SK-N-SH treated with all-trans-retinoic acid at 6 μM for 48 hours (cell line): Measurements from ENCODE around the gene HECTD4.

Experiments used
- ARNTL ChIP-seq: fragments of 450-650 bp; formaldehyde crosslinking; IDR thresholded peaks from 2 replicates; pipeline ENCODE4 v1.5.0; 2020; ENCODE audit warnings: low read depth, mild to moderate bottlenecking, moderate library complexity, borderline replicate concordance
- CREB5 ChIP-seq: fragments of 250-450 bp; sonication (Bioruptor Pico); IDR thresholded peaks from 2 replicates; pipeline ENCODE4 v1.5.1; 2020; ENCODE audit warnings: low read depth, mild to moderate bottlenecking, moderate library complexity
- CSRNP3 ChIP-seq: fragments of 250-450 bp; sonication (Bioruptor Pico); IDR thresholded peaks from 2 replicates; pipeline ENCODE4 v1.5.1; 2021; ENCODE audit warnings: mild to moderate bottlenecking, moderate library complexity
- ESRRG ChIP-seq: fragments of 250-450 bp; sonication (Bioruptor Pico); IDR thresholded peaks from 2 replicates; pipeline ENCODE4 v1.6.1; 2021; ENCODE audit warnings: mild to moderate bottlenecking
- PATZ1 ChIP-seq: fragments of 250-450 bp; sonication (Bioruptor Pico); IDR thresholded peaks from 2 replicates; pipeline ENCODE4 v1.8.0; 2020; ENCODE audit warnings: mild to moderate bottlenecking, moderate library complexity, borderline replicate concordance
- PPARA ChIP-seq: fragments of 250-450 bp; sonication (Bioruptor Pico); IDR thresholded peaks from 2 replicates; pipeline ENCODE4 v1.5.0; 2020; ENCODE audit warnings: mild to moderate bottlenecking, borderline replicate concordance
- RARB ChIP-seq: fragments of 250-450 bp; sonication (Bioruptor Pico); IDR thresholded peaks from 2 replicates; pipeline ENCODE4 v1.8.0; 2021; ENCODE audit warnings: mild to moderate bottlenecking, moderate library complexity
- SNAI2 ChIP-seq: fragments of 250-450 bp; sonication (Bioruptor Pico); IDR thresholded peaks from 2 replicates; pipeline ENCODE4 v1.5.0; 2020; ENCODE audit warnings: mild to moderate bottlenecking, moderate library complexity
- TCF4 ChIP-seq: fragments of 250-450 bp; sonication (Bioruptor Pico); IDR thresholded peaks from 2 replicates; pipeline ENCODE4 v1.8.0; 2021; ENCODE audit warnings: mild to moderate bottlenecking, moderate library complexity, borderline replicate concordance
- ZC3H10 ChIP-seq: fragments of 250-450 bp; sonication (Bioruptor Pico); IDR thresholded peaks from 2 replicates; pipeline ENCODE4 v1.5.1; 2021; ENCODE audit warnings: mild to moderate bottlenecking, moderate library complexity
- ZNF565 ChIP-seq: fragments of 450-650 bp; formaldehyde crosslinking; conservative IDR thresholded peaks from 2 replicates; pipeline ENCODE4 v1.5.0; 2020; ENCODE audit warnings: low read depth, mild to moderate bottlenecking, moderate library complexity
- ZNF70 ChIP-seq: fragments of 450-650 bp; formaldehyde crosslinking; IDR thresholded peaks from 2 replicates; pipeline ENCODE4 v1.5.0; 2020; ENCODE audit warnings: mild to moderate bottlenecking, moderate library complexity
- ZNF8 ChIP-seq: fragments of 450-650 bp; formaldehyde crosslinking; IDR thresholded peaks from 2 replicates; pipeline ENCODE4 v1.5.0; 2020; ENCODE audit warnings: mild to moderate bottlenecking, moderate library complexity

- no peak for TF ChIP-seq PATZ1 (CRISPR knock-in tag)
- no peak for TF ChIP-seq SNAI2
- TF ChIP-seq RARB: no peak
- TF ChIP-seq ZNF8 (CRISPR knock-in tag): no peak
- no peak for TF ChIP-seq CREB5 (CRISPR knock-in tag)
- no peak for TF ChIP-seq PPARA
- no peak for TF ChIP-seq ZNF565 (CRISPR knock-in tag)
- no peak for TF ChIP-seq TCF4 (CRISPR knock-in tag)
- TF ChIP-seq ARNTL: no peak
- TF ChIP-seq CSRNP3 (CRISPR knock-in tag): no peak
- no peak for TF ChIP-seq ZC3H10 (CRISPR knock-in tag)
- TF ChIP-seq ESRRG: no peak
- no peak for TF ChIP-seq ZNF70 (CRISPR knock-in tag)
Measured at GRCh38 chr12:112112409-112113133, 269.7 kb downstream of the HECTD4 start.
